Measurements from ENCODE around the gene RIPK1.
"Not testable (repeated sequence)": the region's sequence is repeated elsewhere in the genome, so short reads cannot be mapped to it uniquely, and the experiment has no call there.

The RIPK1 gene

DNA sequence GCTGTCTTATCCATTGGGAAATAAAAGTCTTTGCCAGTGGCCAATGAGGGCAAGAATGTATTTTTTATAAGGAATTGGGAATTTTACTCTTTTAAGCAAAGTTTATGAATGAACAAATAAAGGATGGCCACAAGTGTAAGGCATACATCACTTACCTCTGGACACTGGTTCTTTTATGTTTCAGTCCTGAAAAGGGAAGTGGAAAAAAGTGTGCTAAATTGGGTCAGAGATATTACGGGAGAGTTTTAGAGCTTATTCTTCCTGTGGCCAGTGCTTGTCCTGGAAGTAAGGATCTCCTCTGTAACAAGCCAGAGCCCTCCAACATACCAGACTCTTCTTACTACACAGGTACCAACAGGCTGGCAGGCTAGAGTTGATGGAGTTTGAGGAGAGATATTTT lies 22.5 kb upstream of the RIPK1 start:
- TF ChIP-seq, protein P1, sequence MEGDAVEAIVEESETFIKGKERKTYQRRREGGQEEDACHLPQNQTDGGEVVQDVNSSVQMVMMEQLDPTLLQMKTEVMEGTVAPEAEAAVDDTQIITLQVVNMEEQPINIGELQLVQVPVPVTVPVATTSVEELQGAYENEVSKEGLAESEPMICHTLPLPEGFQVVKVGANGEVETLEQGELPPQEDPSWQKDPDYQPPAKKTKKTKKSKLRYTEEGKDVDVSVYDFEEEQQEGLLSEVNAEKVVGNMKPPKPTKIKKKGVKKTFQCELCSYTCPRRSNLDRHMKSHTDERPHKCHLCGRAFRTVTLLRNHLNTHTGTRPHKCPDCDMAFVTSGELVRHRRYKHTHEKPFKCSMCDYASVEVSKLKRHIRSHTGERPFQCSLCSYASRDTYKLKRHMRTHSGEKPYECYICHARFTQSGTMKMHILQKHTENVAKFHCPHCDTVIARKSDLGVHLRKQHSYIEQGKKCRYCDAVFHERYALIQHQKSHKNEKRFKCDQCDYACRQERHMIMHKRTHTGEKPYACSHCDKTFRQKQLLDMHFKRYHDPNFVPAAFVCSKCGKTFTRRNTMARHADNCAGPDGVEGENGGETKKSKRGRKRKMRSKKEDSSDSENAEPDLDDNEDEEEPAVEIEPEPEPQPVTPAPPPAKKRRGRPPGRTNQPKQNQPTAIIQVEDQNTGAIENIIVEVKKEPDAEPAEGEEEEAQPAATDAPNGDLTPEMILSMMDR (IDR thresholded peaks at IDR 0.05; ENCODE audit: control insufficient read depth, extremely low read depth, insufficient read depth) = no peak
- H3K4me3 ChIP-seq (ENCODE audit: low read depth, low read length) = no peak overlapping the region
- DNase-seq (ENCODE audit: low read depth) = no peak

DNA sequence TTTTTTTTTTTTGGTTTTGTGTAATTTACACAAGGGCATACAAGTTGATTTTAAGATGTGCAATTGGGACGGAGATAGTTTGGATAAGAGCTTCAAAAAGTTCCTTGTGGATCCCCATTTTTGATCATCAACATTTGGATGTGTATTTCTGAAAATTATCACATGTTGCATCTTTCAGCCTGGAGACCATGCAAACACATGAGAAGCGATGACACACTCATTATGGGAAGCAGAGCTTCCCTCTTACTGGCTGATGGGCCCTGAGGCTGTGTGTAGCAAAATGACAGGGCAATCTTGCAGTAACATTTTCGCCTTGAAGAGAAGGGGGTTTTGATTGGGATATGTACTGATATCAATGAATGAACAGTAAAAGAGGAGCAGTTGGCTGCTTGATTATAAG lies 22.0 kb upstream of the RIPK1 start:
- H3K4me3 ChIP-seq (ENCODE audit: low read depth, low read length) = no peak overlapping the region
- DNase-seq (ENCODE audit: low read depth) = no peak
- TF ChIP-seq, protein P1 (IDR thresholded peaks at IDR 0.05; ENCODE audit: control insufficient read depth, extremely low read depth, insufficient read depth) = no peak

DNA sequence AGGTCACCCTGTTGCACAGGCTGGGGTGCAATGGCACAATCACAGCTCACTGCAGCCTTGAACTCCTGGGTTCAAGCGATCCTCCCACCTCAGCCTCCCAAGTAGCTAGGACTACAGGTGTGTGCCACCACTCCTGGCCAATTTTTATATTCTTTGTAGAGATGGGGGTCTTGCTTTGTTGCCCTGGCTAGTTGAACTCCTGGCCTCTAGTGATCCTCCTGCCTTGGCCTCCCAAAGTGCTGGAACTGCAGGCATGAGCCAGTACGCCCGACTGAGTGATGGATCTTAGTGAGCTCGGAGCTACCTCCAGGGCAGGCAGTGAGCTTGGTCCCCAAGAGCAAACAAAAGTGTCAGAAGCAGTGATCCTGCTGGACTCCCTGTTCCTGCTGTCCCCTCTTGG lies 20.3 kb upstream of the RIPK1 start:
- not testable (repeated sequence) for H3K4me3 ChIP-seq (ENCODE audit: low read depth, low read length); DNase-seq (ENCODE audit: low read depth)

DNA sequence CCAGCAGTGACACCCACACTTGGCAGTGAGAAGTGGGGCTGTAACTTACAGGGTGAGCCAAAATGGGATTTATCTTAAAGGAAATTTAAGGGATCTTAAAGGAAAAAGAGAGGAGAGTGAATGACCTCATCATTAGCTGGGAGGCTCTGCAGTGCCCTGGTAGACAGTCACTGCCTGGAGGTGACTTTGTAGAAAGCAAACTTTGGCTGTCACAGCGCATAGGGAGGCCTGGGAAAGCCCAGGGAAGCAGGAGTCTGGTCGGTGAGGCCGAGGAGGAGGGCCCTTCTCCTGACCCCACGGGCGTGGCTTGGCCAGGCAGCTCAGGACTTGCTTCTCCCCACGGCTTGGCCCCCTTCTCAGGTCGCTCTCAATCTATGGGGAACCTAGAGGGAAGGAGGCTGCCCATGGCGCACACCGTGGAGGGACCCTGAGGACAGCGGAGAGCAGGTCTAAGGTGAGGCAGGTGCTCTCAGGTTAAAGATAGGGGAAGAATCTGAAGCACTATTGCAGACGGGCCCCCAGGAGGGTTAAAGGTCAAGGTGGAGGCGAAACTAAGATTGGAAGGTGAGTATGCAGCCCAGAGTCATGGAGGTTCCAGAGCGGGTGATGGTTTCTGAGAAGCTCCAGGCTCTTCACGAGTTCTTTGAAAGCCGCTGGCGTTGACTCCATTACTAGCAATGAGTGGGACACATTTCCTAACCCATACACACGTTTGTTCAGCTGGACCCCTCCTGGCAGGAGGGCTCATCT lies 15.6 kb upstream of the RIPK1 start:
- TF ChIP-seq, protein P1 (IDR thresholded peaks at IDR 0.05; ENCODE audit: control insufficient read depth, extremely low read depth, insufficient read depth) = no peak
- H3K4me3 ChIP-seq (ENCODE audit: low read depth, low read length) = no peak overlapping the region
- no peak for DNase-seq (ENCODE audit: low read depth)

DNA sequence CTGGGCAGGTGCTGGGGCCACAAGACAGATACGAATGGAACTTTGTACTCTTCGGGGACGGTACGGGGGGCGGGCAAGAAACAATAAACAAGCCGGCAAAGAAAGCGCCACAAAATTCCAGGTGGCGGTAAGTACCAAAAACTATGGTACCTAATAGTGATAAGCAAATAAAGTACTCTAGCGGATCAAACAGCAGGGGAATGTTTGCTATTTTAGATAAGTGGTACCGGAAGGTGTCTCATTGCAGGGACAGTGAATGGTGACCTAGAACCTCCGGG lies 15.1 kb upstream of the RIPK1 start:
- DNase-seq (ENCODE audit: low read depth) = no peak
- TF ChIP-seq, protein P1 (IDR thresholded peaks at IDR 0.05; ENCODE audit: control insufficient read depth, extremely low read depth, insufficient read depth) = no peak
- no peak overlapping the region for H3K4me3 ChIP-seq (ENCODE audit: low read depth, low read length)

DNA sequence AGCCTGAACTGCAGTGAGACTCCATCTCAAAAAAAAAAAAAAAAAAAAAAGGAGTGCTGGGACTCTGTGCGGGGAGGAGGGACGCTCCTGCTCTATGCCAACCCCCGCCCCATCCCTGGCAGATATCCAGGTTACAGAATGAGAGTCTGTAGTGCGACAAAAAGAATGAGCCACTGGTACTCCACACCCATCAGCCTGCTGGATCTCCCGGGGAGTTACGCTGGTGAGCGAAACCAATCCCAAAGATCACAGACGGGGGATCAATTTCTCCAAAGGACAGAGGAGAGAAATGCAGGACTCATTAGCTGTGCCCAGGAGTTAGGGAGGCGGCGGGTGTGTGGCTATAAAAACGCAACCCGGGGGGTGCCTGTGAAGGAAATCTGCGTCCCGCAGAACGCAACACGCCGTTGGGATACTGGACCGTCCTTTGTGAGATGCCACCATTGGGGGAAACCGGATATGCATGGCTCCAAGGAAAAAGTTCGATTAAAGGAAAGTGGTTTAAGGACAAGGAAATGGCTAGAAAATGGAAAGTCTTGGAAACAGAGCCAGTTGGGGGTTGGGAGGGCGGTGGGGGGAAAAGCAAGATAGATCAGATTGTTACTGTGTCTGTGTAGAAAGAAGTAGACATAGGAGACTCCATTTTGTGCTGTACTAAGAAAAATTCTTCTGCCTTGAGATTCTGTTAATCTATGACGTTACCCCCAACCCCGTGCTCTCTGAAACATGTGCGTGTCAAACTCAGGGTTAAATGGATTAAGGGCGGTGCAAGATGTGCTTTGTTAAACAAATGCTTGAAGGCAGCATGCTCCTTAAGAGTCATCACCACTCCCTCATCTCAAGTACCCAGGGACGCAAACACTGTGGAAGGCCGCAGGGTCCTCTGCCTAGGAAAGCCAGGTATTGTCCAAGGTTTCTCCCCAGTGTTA lies 13.8 kb upstream of the RIPK1 start:
- DNase-seq (ENCODE audit: low read depth); H3K4me3 ChIP-seq (ENCODE audit: low read depth, low read length): not testable (repeated sequence)

DNA sequence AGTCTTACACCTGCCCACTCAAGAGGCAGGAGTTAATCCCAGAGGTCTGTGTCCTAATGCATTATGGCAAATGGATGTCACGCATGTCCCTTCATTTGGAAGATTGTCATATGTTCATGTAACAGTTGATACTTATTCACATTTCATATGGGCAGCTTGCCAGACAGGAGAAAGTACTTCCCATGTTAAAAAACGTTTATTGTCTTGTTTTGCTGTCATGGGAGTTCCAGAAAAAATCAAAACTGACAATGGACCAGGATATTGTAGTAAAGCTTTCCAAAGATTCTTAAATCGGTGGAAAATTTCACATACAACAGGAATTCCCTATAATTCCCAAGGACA lies 13.2 kb upstream of the RIPK1 start:
- not testable (repeated sequence) for DNase-seq (ENCODE audit: low read depth); H3K4me3 ChIP-seq (ENCODE audit: low read depth, low read length)

DNA sequence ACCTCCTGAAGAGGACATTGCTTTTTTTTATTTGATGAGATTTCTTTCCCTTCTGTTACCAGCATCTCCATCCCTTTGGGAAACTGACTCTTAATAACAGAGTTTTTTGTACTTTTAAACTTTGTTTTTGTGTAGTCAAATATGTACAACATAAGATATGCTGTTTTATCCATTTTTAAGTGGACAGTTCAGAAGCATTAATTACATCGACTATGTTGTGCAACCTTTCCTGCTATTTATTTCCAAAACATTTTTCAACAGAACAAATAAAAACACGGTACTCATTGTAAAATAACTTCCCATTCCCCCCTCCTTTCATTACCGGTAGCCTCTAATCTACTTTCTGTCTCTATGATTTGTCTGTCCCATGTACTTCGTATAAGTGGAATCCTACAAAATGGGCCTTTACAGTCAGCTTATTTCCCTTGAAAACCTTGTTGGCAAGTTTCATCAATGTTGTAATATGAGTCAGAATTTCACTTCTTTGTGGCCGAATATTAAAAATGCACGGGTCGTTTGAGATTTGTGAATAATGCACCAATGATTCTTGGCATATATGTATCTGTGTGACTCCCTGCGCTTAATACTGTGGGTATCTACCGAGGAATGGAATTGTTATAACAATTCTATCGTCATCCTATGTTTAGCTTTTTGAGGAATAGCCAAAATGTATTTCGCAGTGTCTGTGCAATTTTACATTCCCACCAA lies 11.1 kb upstream of the RIPK1 start:
- H3K4me3 ChIP-seq (ENCODE audit: low read depth, low read length) = no peak overlapping the region
- TF ChIP-seq, protein P1 (IDR thresholded peaks at IDR 0.05; ENCODE audit: control insufficient read depth, extremely low read depth, insufficient read depth) = no peak
- DNase-seq (ENCODE audit: low read depth) = no peak
